ENCODE results near the gene ZNF609. TPM values are rescaled to one million over a fixed set of nuclear protein-coding genes. Genes with fewer than 3 reads are reported as not detected.
A peak's percentile ranks its signal among the peaks of the same experiment; 100 is the strongest.
"Not testable (repeated sequence)": the region's sequence is repeated elsewhere in the genome, so short reads cannot be mapped to it uniquely, and the experiment has no call there.

ZNF609 gene
- total and polyA plus RNA-seq, 4 donors, result 5.4 to 46.7 (median 23.6) TPM

DNA sequence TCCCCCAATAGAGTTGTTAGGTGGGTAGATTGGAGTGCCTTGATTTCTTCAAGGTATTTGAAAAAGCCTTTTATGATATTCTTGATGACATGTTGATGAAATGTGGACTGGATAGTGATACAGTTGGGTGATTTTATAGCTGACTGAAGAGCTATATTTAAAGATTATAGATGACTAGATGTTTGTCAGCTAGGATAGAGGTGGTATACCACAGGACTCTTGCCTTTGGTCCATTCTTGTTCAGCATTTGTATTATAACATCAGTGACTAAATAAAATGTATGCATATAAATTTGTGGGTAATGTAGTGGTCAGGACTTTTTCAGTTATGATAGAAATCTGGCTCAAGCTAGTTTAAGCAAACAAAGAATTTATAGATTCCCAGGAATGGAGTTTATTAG lies 143.9 kb downstream of the ZNF609 start:
- intact Hi-C loops (cut with DNase I), result no loop called here
- ATAC-seq (ENCODE audit: low FRiP score), result no peak
- H3K36me3 ChIP-seq (ENCODE audit: control insufficient read depth in 1 of 2, insufficient read depth in 2 of 2, low read length in 1 of 2), result no peaks in the 10 kb centered on the region
- H3K4me3 ChIP-seq (ENCODE audit: low read length in 2 of 2), result no peak overlapping the region
- no peak overlapping the region for H3K27ac ChIP-seq (ENCODE audit: low read depth in 1 of 2, low read length in 2 of 2)
- no peaks in the 10 kb centered on the region for H3K9me3 ChIP-seq (ENCODE audit: control insufficient read depth, low read length)
- no peaks in the 10 kb centered on the region for H3K27me3 ChIP-seq (ENCODE audit: control insufficient read depth in 1 of 2, insufficient read depth in 2 of 2, low read length in 1 of 2)
- DNase-seq, result no peak
- peaks cover 0 to 2% of the 10 kb centered on the region in 2 donors for H3K4me1 ChIP-seq (ENCODE audit: control insufficient read depth in 1 of 2, insufficient read depth in 2 of 2, low read length in 2 of 2)

DNA sequence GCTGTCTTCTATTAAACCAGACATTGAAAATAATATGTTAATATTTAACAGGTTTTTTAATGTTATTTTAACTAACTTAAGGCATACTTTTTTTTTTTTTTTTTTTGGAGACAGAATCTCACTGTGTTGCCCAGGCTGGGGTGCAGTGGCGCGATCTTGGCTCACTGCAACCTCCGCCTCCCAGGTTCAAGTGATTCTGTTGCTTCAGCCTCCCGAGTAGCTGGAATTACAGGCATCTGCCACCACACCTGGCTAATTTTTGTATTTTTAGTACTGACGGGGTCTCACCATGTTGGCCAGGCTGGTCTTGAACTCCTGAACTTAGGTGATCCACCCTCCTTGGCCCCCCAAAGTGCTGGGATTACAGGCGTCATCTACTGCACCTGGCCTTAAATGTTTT lies 147.0 kb downstream of the ZNF609 start:
- H3K4me1 ChIP-seq (ENCODE audit: control insufficient read depth in 1 of 2, insufficient read depth in 2 of 2, low read length in 2 of 2); DNase-seq; H3K36me3 ChIP-seq (ENCODE audit: control insufficient read depth in 1 of 2, insufficient read depth in 2 of 2, low read length in 1 of 2); ATAC-seq (ENCODE audit: low FRiP score); intact Hi-C loops (cut with DNase I); H3K9me3 ChIP-seq (ENCODE audit: control insufficient read depth, low read length); H3K27me3 ChIP-seq (ENCODE audit: control insufficient read depth in 1 of 2, insufficient read depth in 2 of 2, low read length in 1 of 2); H3K27ac ChIP-seq (ENCODE audit: low read depth in 1 of 2, low read length in 2 of 2); H3K4me3 ChIP-seq (ENCODE audit: low read length in 2 of 2): not testable (repeated sequence)
- 96 to 97% methylated on average over 6 of the region's 6 CpGs for WGBS, 2 donors

DNA sequence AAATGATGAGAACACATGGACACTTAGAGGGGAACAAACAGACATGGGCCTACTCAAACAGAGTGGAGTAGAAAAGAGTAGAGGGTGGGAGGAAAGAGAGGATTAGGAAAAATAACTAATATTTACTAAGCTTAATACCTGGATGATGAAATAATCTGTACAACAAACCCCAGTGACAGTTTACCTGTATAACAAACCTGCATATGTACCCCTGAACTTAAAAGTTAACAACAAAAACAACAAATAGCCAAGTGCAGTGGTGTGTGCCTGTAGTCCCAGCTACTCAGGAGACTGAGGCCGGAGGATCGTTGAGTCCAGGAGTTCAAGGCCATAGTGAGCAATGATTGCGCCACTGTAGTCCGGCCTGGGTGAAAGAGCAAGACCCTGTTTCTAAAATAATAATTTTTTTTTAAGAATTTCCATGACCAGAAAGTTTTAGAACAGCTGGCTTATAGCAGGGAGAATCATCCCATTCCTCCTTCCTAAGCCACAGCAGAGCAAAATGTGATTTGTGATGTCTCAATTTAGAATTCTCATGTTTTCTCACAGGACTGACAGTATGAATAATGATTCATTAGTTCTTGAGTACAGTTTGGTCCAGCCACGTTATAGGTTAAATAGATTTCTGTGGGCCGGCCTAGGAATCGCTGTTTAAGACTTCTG lies 150.0 kb downstream of the ZNF609 start:
- Histone ChIP-seq H3K36me3 (ENCODE audit: control insufficient read depth in 1 of 2, insufficient read depth in 2 of 2, low read length in 1 of 2) (no peaks in the 10 kb centered on the region), H3K4me1 (ENCODE audit: control insufficient read depth in 1 of 2, insufficient read depth in 2 of 2, low read length in 2 of 2) (no peaks in the 10 kb centered on the region), H3K9me3 (ENCODE audit: control insufficient read depth, low read length) (no peaks in the 10 kb centered on the region), H3K4me3 (ENCODE audit: low read length in 2 of 2) (no peak overlapping the region), H3K27me3 (ENCODE audit: control insufficient read depth in 1 of 2, insufficient read depth in 2 of 2, low read length in 1 of 2) (no peaks in the 10 kb centered on the region), H3K27ac (ENCODE audit: low read depth in 1 of 2, low read length in 2 of 2) (no peak overlapping the region)
- intact Hi-C loops (cut with DNase I), result no loop called here
- no peak for ATAC-seq (ENCODE audit: low FRiP score)
- WGBS, 2 donors, result 77 to 78% methylated on average over 7 of the region's 7 CpGs
- DNase-seq, result no peak

DNA sequence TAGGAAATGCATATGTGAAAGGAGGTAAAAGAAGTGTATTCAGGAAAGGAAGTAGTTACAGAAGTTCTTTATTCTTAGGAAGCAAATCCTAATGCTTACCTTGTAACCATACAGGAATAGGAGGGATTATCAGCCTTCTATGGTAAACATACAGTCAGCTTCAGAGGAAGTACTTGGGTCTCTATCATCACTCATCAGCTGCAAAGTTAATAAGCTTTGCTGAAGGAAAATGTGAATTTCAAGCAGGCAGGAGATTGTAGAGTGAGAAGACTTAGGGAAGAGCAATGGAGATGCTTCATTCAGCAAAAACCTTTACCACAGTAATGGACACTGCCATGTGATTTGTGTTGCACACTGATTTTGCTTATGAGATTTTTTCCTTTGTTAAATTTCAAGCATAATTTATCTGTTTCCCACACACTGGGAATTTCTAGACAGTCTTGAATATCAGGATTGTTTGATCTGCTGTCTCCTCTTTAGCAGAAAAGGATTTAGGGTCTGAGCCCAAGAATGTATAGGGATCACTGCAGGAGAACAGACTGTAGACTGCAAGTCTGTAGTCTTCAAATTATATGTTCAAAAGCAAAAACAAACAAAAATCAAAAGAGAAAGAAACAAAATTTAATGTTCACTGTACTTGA lies 150.8 kb downstream of the ZNF609 start:
- no peaks in the 10 kb centered on the region for H3K4me1 ChIP-seq (ENCODE audit: control insufficient read depth in 1 of 2, insufficient read depth in 2 of 2, low read length in 2 of 2)

DNA sequence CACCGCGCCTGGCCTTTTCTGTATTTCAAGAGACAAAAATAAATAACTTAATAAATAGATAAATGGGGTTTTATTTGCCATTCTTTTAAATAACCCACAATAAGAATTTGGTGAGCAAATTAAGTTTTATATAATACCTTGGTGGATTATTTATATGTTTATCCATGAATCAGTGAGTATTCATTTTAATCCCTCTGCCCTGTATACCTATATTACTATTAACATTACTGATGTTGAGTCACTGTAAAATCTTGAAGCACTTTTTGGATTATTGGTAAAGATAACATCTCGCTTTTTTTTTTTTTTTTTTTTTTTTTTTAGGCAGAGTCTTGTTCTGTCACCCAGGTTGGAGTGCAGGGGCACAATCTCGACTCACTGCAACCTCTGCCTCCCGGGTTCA lies 154.1 kb downstream of the ZNF609 start:
- intact Hi-C loops (cut with DNase I), result no loop called here
- Histone ChIP-seq H3K36me3 (ENCODE audit: control insufficient read depth in 1 of 2, insufficient read depth in 2 of 2, low read length in 1 of 2) (no peaks in the 10 kb centered on the region), H3K4me1 (ENCODE audit: control insufficient read depth in 1 of 2, insufficient read depth in 2 of 2, low read length in 2 of 2) (no peaks in the 10 kb centered on the region), H3K9me3 (ENCODE audit: control insufficient read depth, low read length) (no peaks in the 10 kb centered on the region), H3K4me3 (ENCODE audit: low read length in 2 of 2) (no peak overlapping the region), H3K27me3 (ENCODE audit: control insufficient read depth in 1 of 2, insufficient read depth in 2 of 2, low read length in 1 of 2) (no peaks in the 10 kb centered on the region), H3K27ac (ENCODE audit: low read depth in 1 of 2, low read length in 2 of 2) (no peak overlapping the region)
- WGBS, 2 donors, result 95 to 99% methylated on average over 5 of the region's 5 CpGs
- DNase-seq (no peak), ATAC-seq (ENCODE audit: low FRiP score) (no peak)

More for the DNA sequence above, 150.8 kb downstream of the ZNF609 start:
- H3K27me3 ChIP-seq (ENCODE audit: control insufficient read depth in 1 of 2, insufficient read depth in 2 of 2, low read length in 1 of 2), result no peaks in the 10 kb centered on the region
- intact Hi-C loops (cut with DNase I), result no loop called here
- no peak overlapping the region for H3K4me3 ChIP-seq (ENCODE audit: low read length in 2 of 2)
- no peak overlapping the region for H3K27ac ChIP-seq (ENCODE audit: low read depth in 1 of 2, low read length in 2 of 2)
- ATAC-seq (ENCODE audit: low FRiP score) (no peak), DNase-seq (no peak)
- no peaks in the 10 kb centered on the region for H3K9me3 ChIP-seq (ENCODE audit: control insufficient read depth, low read length)
- no peaks in the 10 kb centered on the region for H3K36me3 ChIP-seq (ENCODE audit: control insufficient read depth in 1 of 2, insufficient read depth in 2 of 2, low read length in 1 of 2)

DNA sequence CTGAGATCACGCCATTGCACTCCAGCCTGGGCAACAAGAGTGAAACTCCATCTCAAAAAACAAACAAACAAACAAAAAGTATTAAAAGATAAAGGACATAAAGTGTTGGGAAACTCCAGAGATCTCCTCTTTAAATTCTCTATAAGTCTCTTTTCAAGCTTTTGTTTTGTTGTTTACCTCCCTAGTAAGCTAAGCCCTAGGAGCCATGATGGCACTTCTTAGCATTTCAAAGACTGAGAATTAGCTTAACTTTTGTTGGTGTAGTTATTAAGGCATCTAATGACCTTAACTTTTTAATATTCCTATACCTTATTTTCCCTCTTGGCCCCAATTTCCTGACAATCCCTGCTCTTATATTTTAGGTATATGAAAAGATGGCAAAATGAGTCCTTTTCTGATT lies 157.3 kb downstream of the ZNF609 start:
- no peaks in the 10 kb centered on the region for H3K36me3 ChIP-seq (ENCODE audit: control insufficient read depth in 1 of 2, insufficient read depth in 2 of 2, low read length in 1 of 2)
- WGBS, 2 donors, result 100% methylated on average over 1 of the region's 1 CpG
- intact Hi-C loops (cut with DNase I), result no loop called here
- peaks cover 3 to 4% of the 10 kb centered on the region in 2 donors for H3K4me1 ChIP-seq (ENCODE audit: control insufficient read depth in 1 of 2, insufficient read depth in 2 of 2, low read length in 2 of 2)
- H3K9me3 ChIP-seq (ENCODE audit: control insufficient read depth, low read length), result no peaks in the 10 kb centered on the region
- DNase-seq (no peak), ATAC-seq (ENCODE audit: low FRiP score) (no peak)
- H3K27me3 ChIP-seq (ENCODE audit: control insufficient read depth in 1 of 2, insufficient read depth in 2 of 2, low read length in 1 of 2), result no peaks in the 10 kb centered on the region
- no peak overlapping the region for H3K27ac ChIP-seq (ENCODE audit: low read depth in 1 of 2, low read length in 2 of 2)
- no peak overlapping the region for H3K4me3 ChIP-seq (ENCODE audit: low read length in 2 of 2)

DNA sequence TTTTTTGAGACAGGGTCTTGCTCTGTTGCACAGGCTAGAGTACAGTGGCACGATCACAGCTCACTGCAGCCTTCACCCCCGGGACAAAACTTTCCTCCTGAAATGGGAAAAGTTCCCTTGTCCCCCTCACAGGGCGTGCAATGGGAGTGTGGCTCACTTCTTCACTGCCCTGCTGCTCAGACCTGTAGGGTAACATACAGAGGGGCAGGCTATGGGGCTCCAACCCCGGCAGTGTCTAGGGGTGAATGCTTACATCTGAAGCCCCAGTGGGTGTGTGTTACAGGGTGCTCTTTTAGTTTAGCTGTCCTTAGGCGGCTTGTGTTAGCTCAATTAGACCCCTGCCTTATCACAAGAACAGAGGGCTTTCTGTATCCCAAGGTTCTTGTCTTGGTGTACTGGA lies 157.8 kb downstream of the ZNF609 start:
- intact Hi-C loops (cut with DNase I), result no loop called here
- WGBS, 2 donors, result 87 to 94% methylated on average over 5 of the region's 5 CpGs
- H3K27ac ChIP-seq (ENCODE audit: low read depth in 1 of 2, low read length in 2 of 2), result no peak overlapping the region
- H3K27me3 ChIP-seq (ENCODE audit: control insufficient read depth in 1 of 2, insufficient read depth in 2 of 2, low read length in 1 of 2), result no peaks in the 10 kb centered on the region
- H3K4me1 ChIP-seq (ENCODE audit: control insufficient read depth in 1 of 2, insufficient read depth in 2 of 2, low read length in 2 of 2), result peaks cover 3 to 4% of the 10 kb centered on the region in 2 donors
- no peak for ATAC-seq (ENCODE audit: low FRiP score)
- no peak overlapping the region for H3K4me3 ChIP-seq (ENCODE audit: low read length in 2 of 2)
- peak in 1 of 2 donors; percentile 41 for DNase-seq
- no peaks in the 10 kb centered on the region for H3K36me3 ChIP-seq (ENCODE audit: control insufficient read depth in 1 of 2, insufficient read depth in 2 of 2, low read length in 1 of 2)
- no peaks in the 10 kb centered on the region for H3K9me3 ChIP-seq (ENCODE audit: control insufficient read depth, low read length)

DNA sequence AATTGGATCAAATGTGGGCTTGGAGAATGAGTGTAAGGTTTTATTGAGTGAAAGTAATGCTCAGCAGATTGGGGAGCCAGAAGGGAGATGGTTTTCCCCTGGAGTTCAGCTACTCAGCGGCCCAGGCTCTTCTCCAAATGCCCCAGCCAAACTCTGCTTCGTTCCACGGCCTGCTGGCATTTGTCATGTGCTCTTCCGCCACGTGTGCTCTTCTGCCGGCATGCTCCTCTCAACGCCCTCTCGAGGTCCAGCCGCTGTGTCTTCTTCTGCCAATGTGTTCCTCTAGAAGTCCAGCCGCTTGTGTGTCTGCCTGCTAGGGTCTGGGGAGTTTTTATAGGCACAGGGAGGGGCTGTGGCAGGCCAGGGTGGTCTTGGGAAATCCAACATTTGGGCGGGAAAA lies 158.2 kb downstream of the ZNF609 start:
- ATAC-seq (ENCODE audit: low FRiP score), result no peak
- no peaks in the 10 kb centered on the region for H3K9me3 ChIP-seq (ENCODE audit: control insufficient read depth, low read length)
- WGBS, 2 donors, result 71 to 77% methylated on average over 11 of the region's 11 CpGs
- DNase-seq, result no peak
- H3K4me1 ChIP-seq (ENCODE audit: control insufficient read depth in 1 of 2, insufficient read depth in 2 of 2, low read length in 2 of 2), result peaks cover 3 to 4% of the 10 kb centered on the region in 2 donors
- H3K4me3 ChIP-seq (ENCODE audit: low read length in 2 of 2), result no peak overlapping the region
- intact Hi-C loops (cut with DNase I), result no loop called here
- no peaks in the 10 kb centered on the region for H3K27me3 ChIP-seq (ENCODE audit: control insufficient read depth in 1 of 2, insufficient read depth in 2 of 2, low read length in 1 of 2)
- no peak overlapping the region for H3K27ac ChIP-seq (ENCODE audit: low read depth in 1 of 2, low read length in 2 of 2)
- H3K36me3 ChIP-seq (ENCODE audit: control insufficient read depth in 1 of 2, insufficient read depth in 2 of 2, low read length in 1 of 2), result no peaks in the 10 kb centered on the region
